GM21360 (cell line): ENCODE results near the gene PDGFRA.
"Not testable (repeated sequence)": the region's sequence is repeated elsewhere in the genome, so short reads cannot be mapped to it uniquely, and the experiment has no call there.

Experiments used
- ATAC-seq: cut with Tn5 transposase; IDR thresholded peaks from one replicate; pipeline ENCODE4 v1.9.1; 2021; ENCODE audit warnings: mild to moderate bottlenecking, moderate library complexity; ENCODE audit not compliant: unreplicated experiment

The PDGFRA gene

DNA sequence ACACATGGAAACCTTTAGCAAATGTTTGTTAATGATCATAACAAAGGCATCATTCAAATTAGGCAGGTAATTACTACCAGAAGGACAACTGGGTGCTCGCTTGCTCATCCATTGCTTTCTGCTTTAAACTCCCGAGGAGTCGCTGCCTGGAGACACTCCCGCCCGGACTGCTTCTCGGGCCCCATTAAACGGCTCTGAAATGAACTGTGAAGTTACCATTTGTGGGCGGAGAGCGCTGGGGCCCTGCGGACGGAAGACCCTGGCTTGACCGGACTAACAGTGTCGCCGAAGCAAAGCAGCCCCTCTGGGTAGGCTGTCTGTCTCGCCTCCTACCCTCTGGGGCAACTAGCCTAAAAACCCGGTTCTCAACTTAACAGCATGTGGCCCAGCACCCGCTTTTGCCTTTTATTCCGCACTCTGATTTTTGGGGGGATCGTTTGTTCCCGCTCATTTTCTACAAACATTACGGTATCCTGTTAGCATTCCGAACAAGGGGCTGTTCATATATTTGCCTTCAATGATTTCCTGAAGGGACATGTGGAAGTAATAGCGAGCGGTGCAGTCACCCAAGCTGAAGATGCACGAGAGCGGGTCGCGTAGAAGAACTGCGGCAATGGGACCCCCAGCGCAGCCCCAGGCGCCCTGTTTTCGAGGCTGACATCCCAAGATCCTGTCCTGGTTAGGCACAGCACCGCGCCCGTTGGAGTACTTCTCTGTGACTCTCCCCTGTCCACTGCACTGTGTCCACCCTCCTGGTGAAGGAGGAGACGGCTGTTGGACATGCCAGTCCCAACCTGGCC lies 1.6 kb upstream of the PDGFRA start:
- no peak for ATAC-seq

DNA sequence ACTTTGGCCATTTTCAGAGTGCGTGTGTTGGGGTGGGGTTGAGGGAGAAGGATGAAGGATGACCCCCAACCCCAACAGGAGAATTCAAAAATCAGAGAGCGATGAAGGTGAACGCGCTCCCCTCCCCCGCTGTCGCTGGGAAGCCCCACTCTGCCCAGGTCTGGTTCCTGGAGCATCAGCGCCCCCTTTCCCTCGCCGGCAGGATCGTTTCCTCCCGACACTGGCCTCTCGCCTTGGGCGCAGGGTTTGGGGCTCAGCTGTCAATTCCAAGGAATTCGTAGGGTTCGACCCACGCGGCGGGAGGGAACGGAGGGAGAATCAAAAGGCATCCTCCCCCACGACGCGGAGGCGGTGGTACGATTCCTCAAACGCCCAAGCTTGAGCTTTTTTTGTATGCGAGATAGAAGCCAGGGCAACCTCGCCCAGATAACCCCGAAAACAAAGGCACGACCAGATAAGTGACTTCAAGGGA lies 1.0 kb upstream of the PDGFRA start:
- ATAC-seq, result peak; percentile 60

DNA sequence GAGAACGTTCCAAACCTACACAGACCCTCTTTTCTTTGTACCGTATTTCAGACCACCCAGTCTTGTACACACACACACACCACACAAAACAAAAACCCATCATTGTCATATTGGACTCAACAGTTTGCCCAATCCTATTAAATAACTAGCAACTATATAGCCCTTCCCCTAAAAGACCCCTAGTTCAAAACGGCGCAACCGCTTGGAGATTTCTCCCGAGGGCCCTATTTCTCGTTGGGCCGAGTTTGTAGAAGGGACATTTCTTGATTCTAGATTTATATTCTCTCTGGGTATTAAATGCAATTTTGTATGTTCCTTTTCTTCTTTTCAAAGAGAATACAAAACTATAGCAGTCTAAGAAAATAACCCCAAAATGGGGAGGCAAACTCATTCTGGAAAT lies 547 bp upstream of the PDGFRA start:
- no peak for ATAC-seq

DNA sequence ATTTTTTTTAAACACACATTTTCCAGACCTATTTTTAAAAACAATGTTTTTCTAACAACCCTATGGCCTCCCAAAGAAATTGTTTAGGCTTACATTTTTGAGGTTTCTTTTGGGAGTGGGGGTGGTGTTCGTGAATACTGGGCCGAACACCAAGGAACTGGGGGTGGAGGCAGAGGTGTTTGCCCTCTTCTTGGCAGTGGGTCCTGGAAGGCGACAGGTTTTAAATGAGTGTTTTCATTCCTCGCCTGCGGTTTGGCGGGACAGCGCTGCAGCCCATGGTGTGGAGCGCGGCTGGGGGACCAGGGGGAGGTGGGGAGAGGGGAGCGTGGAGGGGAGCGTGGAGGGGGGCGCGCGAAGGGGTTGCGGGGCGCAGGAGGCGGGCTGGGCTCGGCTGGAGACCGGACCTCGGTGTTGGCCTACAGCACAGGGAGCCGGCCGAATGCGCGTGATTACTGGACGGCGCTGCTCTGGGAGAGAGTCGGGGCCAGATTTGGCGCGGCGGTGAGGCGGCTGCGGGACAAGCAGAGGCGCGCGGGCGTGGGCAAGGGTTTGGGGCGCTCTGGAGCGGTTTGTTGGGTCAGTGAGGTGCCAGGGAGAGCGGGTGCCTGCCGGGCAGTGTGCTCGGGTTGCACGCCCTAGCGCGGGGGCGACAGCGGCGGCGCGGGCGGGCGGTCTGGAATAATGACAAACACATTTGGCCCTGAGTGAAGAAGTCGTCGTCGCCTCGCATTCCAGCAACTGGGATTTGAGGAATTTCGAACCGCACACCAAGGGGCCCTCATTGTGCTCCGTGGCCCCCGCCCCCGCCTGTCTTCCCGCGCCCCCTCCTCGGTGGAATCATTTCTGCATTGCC lies 764 bp downstream of the PDGFRA start:
- ATAC-seq, result no peak

DNA sequence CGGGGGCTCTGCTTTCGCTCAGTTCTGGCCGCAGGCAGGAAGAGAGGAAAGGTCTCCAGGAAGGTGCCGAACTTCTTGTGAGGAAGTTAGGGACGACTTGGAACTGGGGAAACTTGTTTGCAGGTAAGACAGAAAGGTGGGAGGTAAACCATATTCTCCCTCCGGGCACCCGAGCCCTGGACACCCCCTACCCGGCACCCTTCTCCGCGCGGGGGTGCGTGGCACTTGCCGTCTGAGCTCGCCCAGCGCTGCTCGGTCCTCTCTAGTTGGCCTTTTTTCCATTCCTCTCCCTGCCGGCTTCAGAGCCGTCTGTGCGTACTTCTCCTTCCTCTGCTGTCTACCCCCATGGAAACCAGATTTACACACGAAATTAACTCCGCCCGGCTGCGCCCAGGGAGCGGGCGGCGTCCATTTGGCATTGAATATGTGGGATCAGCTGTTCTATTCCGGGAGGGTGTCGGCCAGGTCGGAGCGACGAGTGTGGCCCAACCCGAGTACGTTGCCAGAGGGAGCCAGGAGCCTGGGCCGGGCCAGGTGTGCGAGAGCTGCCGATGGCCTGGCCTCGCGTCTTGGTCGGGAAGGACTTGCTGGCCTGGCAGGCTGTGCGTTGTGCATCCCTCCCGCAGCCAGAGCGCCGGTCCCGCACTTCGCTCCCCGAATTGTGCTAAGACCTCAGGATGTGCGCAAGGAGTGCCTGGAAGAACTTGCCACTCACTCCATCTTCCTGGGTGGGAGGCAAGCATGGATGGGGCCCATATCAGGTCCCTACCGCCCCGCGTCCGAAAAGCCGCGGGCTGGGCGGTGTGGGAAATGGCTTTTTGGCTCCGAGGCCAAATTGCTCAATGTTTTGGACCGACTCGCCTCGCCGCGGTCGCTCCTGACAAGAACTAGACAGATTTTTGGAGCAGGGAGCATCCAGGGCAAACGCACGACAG lies 1.7 kb downstream of the PDGFRA start:
- ATAC-seq, result no peak

DNA sequence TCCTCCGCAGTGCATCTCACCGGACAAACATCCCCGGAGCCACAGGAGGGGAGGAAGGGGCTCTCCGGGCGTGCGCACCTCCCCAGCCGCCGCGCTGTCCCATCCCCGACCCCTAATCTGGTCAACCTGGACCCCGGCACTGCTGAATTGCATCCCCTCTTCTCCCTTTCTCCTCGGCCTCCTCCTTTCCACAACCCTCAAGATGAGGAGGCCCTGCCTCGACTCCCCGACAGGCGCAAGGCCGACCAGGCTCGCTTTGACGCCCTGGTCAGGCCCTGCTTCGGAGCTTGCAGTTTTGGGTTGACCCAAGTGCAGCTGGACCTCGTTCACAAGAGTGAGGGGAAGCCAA lies 2.3 kb downstream of the PDGFRA start:
- ATAC-seq, result no peak

DNA sequence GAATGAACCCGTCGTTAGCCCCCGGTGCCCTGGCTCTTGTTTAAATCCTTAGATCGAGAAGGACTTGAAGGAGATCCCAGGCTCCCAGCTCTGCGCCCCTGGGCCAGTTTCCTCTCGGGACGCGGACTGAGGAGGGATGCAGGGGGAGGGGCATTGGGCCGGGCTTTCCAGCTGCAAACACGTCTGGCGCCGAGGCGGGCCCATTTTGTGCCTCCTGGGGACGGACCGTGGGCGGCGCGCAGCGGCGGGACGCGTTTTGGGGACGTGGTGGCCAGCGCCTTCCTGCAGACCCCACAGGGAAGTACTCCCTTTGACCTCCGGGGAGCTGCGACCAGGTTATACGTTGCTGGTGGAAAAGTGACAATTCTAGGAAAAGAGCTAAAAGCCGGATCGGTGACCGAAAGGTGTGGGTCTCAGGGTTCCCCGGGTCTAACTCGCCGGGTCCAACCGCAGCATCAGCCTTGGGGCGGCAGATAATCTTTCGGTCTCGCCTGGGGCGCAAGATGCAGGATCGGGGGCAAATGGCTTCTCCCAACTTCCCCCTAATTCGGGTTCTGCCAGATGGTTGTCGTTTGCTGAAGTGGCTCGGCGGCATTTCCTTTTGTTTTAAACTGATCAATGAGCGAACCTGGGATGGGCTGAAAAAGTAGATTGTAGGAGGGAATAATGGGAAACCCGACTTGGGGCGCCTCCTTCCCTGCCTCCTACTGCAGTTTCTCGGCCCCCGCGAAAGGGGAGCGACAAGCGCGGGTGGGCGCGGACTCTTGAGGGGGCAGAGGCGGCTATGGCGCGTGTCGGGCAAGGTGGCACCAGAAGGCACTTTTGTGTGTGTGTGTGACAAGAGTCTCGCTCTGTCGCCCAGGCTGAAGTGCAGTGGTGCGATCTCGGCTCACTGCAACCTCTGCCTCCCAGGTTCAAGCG lies 2.9 kb downstream of the PDGFRA start:
- ATAC-seq, result no peak

DNA sequence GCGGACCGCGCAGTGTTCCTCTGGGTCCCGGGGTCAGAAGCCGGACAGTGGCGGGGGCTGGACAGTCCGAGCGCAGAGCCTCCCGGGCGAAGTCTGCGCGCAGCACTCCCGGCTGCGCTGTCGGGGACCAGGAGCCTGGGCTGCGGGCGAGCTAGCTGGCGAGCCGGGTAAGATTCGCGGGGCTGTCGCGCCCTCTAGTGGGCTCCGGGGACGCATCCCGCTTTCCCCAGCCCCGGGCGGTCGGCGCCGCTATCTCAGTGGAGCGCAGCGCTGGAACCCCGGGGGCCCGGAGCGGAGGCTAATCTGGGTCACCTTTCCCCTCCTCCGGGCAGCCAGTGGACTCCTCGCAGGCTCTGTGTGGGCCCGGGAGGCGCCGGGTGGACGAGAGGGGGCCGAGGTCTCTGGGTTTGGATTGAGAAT lies 4.2 kb downstream of the PDGFRA start:
- ATAC-seq, result peak; percentile 85

DNA sequence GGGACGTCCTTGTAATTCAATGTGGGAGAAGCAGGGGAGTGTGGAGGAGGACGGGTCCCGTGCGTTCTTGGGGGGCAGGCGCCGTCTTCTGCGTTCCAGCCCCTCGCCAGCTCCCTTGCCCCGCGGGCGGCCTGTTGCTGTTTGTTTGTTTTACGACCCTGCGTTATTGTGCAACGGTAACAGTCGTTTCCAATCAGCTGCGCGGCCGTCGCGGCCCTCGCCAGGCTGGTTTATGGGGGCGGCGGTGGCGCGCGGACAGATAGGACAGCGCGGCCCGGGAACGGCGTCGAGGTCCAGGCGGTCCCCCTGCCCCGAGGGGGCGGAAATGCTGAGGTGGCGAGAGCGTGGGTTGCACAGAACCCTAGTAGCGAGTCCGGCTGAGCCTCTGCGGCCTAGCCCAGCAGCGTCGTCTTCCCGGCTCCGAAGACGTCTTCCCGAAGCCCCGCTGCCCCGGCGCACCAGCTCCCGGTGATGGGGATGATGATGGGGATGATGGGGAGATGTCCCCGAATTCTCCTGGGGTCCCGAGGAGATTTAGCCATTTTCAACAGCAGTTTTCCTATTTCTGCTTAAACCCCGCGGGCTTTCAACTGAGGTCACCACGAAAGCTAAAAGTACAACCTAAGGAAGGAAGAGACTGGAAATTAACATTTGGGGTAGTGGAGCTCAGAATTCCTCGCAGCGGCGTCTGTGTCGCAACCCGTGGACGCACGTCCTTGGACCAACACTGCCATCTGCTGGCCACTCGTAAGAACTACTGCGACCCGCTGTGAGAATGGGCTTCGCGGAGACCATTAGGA lies 4.8 kb downstream of the PDGFRA start:
- peak; percentile 50 for ATAC-seq

DNA sequence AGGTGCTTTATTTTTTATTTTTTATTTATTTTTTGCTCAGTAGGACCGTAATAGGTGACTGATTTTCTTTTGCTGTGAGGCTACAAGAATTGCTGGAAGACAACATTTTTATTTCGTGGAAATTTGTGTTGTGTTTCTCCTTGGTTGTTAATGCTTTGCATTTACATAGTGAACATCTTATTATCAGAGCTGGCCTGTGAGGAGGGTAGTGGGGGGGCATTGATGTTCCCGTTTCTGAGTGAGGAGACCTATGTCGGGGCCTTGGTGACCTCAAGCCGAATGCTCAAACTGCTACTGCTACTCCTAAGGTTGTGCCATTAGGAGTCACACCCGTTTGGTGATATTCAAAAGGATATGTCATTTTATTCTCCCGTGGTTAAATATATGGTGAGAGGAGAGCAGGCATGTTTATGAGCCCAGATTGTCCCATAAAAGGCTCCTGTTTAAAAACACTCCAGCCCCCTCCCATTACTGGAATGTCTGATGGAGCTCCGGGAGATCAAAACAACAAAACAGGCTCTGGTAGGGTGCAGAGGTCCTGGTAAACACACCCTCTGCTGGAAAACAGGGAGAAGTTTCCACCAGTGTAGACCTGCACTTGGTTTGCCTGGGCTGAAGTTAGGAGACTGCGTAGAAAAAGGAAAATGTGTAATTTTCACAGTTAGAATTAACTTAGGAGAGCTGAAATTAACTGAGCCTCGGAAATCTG lies 5.6 kb downstream of the PDGFRA start:
- no peak for ATAC-seq

DNA sequence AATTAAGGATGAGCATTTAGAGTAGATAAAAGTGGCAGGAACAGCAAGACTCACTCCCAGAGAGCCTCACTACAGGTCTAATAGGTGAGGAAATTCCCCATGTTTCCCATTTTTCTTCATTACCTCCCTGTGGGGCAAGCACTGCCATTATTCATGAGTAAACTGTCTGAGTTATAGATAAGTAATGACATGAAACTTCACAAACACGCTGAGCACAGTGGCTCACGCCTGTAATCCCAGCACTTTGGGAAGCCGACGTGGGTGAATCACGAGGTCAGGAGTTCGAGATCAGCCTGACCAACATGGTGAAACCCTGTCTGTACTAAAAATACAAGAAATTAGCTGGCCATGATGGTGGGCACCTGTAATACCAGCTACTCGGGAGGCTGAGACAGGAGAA lies 7.2 kb downstream of the PDGFRA start:
- not testable (repeated sequence) for ATAC-seq

DNA sequence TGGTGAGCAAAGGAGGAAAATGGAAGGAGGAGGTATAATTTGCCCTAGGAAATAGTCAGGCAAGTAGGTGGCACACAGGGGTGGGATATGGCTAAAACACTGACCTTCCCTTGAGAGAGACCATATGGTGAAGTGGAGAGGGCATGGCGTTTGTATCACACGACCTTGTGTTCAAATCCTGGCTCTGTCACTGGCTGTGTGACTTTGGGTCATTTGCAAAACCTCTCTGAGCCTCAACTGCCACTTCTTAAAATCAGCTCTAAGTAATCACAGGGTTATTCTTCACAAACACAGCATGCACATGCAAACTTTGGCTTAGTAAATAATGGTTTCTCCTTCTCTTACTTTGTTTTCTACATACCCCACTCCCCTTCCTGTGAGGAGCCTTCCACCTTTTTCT lies 8.7 kb downstream of the PDGFRA start:
- no peak for ATAC-seq

DNA sequence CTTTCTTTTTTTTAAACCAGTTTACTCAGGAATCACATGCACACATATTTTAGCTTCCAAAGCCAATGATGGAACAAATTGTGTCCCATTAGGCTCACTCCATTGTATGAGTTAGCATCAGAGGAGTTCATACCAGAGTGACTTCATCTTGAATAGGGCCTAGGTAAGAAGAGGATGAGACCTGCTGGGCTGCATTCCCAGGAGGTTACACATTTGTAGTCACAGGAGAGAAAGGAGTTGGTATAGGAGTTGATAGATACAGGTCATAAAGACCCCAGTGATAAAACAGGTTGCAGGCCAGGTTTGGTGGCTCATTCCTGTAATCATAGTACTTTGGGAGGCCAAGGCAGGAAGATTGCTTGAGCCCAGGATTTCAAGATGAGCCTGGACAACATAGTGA lies 9.3 kb downstream of the PDGFRA start:
- ATAC-seq, result no peak

DNA sequence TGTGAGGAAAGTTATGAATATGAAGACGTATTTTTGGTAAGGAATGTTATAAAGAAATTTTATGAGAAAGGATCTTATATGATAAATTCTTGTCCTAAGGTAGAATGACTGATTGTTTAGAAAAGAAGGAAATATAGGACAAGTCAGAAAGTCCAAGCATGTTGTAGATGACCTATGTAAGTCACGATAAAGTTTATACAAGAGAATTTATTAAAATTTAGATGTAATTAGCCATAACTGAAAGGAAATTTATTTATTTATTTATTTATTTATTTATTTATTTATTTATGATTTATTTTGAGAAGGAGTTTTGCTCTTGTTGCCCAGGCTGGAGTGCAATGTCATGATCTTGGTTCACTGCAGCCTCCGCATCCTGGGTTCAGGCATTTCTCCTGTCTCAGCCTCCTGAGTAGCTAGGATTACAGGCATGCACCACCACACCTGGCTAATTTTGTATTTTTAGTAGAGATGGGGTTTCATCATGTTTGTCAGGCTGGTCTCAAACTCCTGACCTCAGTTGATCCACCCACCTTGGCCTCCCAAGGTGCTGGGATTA lies 12.3 kb downstream of the PDGFRA start:
- not testable (repeated sequence) for ATAC-seq

DNA sequence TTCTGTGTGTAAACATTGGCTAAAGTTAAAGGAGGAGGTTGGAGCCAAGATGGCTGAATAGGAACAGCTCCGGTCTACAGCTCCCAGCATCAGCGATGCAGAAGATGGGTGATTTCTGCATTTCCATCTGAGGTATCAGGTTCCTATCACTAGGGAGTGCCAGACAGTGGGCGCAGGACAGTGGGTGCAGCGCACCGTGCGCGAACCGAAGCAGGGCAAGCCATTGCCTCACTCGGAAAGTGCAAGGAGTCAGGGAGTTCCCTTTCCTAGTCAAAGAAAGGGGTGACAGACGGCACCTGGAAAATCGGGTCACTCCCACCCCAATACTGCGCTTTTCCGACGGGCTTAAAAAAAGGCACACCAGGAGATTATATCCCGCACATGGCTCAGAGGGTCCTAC lies 14.4 kb downstream of the PDGFRA start:
- not testable (repeated sequence) for ATAC-seq

DNA sequence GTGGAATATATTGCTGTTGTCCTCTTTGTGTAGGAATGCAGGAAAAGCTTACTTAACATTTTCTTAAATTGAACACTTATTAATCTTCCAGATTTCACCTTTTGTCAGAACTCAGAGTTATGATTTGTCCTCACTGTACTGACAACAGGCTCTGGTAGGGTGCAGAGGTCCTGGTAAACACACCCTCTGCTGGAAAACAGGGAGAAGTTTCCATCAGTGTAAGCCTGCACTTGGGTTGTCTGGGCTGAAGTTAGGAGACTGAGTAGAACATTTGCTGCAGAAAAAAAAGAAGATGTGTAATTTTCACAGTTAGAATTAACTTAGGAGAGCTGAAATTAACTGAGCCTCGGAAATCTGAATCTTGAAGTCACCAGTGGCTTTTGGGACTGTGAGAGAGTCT lies 23.2 kb downstream of the PDGFRA start:
- not testable (repeated sequence) for ATAC-seq

DNA sequence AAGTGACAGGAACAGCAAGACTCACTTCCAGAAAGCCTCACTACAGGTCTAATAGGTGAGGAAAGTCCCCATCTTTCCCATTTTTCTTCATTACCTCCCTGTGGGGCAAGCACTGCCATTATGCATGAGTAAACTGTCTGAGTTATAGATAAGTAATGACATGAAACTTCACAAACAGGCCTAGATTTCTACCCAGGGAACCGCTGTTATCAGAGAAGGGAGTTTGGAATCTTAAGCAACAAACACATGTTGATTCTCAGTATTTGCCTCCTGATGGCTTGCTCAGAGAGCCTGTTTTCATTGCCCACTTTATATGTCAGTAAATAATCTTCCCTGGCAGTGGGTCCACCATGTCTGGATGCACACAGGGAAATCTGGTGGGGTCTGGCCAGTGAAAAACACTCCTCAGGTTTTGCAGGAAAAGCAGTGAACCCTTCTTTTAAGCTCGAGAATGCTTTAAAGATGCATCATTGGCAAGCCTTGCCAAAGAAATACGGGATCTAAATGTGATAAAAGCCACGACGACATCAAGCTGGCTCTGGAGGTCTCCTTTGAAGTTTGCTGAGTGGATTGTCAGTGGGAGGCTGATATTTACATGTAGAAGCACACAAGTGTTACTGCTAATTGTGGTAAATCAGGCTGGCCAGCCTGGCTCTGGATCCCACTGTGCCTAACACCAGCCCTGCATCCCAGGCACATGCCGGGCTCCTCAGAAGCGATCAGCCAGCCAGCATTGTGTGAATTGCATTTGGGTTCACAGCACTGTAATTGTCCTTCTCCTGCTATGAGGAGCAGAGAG lies 25.2 kb downstream of the PDGFRA start:
- ATAC-seq, result no peak

DNA sequence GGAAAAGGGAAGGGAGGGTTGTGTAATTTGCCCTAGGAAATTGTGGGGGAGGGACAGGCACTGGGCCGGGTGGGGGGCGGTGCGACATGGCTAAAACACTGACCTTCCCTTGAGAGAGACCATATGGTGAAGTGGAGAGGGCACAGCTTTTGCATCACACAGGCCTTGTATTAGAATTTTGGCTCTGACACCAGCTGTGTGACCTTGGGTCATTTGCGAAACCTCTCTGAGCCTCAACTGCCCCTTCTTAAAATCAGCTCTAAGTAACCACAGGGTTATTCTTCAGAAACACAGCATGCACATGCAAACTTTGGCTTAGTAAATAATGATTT lies 25.8 kb downstream of the PDGFRA start:
- no peak for ATAC-seq
